Smooth muscle cell (in vitro differentiated cells): ENCODE data around the gene ARHGEF10L. TPM values are rescaled to one million over a fixed set of nuclear protein-coding genes. Genes with fewer than 3 reads are reported as not detected.

Experiments
- DNase-seq: peaks from one replicate; lab custom pipeline; 2025; ENCODE audit not compliant: unreplicated experiment; lab: John Stamatoyannopoulos, UW
- H2AFZ ChIP-seq: fragments of 200-600 bp; sonication (generic); 2 replicates; pipeline ENCODE4 v1.6.0; 2016; ENCODE audit warnings: antibody characterized with exemption, low read depth, mild to moderate bottlenecking
- H3F3A ChIP-seq: fragments of 200-600 bp; sonication (generic); 2 replicates; pipeline ENCODE4 v1.6.0; 2017; ENCODE audit warnings: antibody characterized with exemption, low read depth
- H3K27ac ChIP-seq: fragments of 200-600 bp; sonication (generic); 2 replicates; pipeline ENCODE4 v1.5.1; 2016; ENCODE audit warnings: low read depth, mild to moderate bottlenecking
- H3K27me3 ChIP-seq: fragments of 200-600 bp; sonication (generic); 2 replicates; pipeline ENCODE4 v1.6.1; 2016; ENCODE audit warnings: low read depth, mild to moderate bottlenecking
- H3K36me3 ChIP-seq: fragments of 200-600 bp; sonication (generic); 2 replicates; pipeline ENCODE4 v1.5.1; 2016; ENCODE audit warnings: low read depth
- H3K4me1 ChIP-seq: fragments of 200-600 bp; sonication (generic); 2 replicates; pipeline ENCODE4 v1.5.1; 2016; ENCODE audit warnings: low read depth
- H3K4me2 ChIP-seq: fragments of 200-600 bp; sonication (generic); 2 replicates; pipeline ENCODE4 v1.6.0; 2016; ENCODE audit warnings: mild to moderate bottlenecking
- H3K4me3 ChIP-seq: fragments of 200-600 bp; sonication (generic); 2 replicates; pipeline ENCODE4 v1.5.1; 2016; ENCODE audit warnings: mild to moderate bottlenecking
- H3K79me2 ChIP-seq: fragments of 200-600 bp; sonication (generic); 2 replicates; pipeline ENCODE4 v1.6.0; 2016; ENCODE audit warnings: low read depth, mild to moderate bottlenecking
- H3K9ac ChIP-seq: fragments of 200-600 bp; sonication (generic); 2 replicates; pipeline ENCODE4 v1.6.0; 2016; ENCODE audit warnings: low read depth
- H3K9me3 ChIP-seq: fragments of 200-600 bp; sonication (generic); replicated peaks from 2 replicates; pipeline ENCODE4 v1.5.1; 2016; ENCODE audit warnings: low read depth
- H4K20me1 ChIP-seq: fragments of 200-600 bp; sonication (generic); 2 replicates; pipeline ENCODE4 v1.6.0; 2016; ENCODE audit warnings: low read depth
- CTCF ChIP-seq: fragments of 200-600 bp; sonication (generic); IDR thresholded peaks from 2 replicates; pipeline ENCODE4 v1.5.1; 2017; ENCODE audit warnings: borderline replicate concordance, mild to moderate bottlenecking, antibody characterized with exemption; ENCODE audit not compliant: insufficient read depth, poor library complexity, severe bottlenecking
- WGBS: methylation state at CpG from one replicate; pipeline ENCODE4 v1.1.7; 2016; ENCODE audit warnings: low lambda C conversion rate; 5-methylcytosine and 5-hydroxymethylcytosine counted together
- polyA plus RNA-seq: library from polyadenylated mRNA; unstranded; fragments of >200 nt; fragmentation: Nextera tagmentation; extraction: Ambion mirVana; gene quantifications from 2 replicates; pipeline ENCODE4 v1.2.1, GENCODE V29; 2016
- total RNA-seq: library from RNA; depleted of rRNA; stranded (reverse); fragments of >200 nt; gene quantifications from 2 replicates; pipeline ENCODE4 v1.2.3, GENCODE V29; 2014

Gene ARHGEF10L
- total and polyA plus RNA-seq, 2 experiments from 2014 or later = 6.6 to 13.7 TPM

- no peak for TF ChIP-seq CTCF
- no peaks in the 10 kb centered on the region for H3K36me3 ChIP-seq
- peaks cover 62% of the 10 kb centered on the region for H4K20me1 ChIP-seq
- H3K9ac ChIP-seq = no peak overlapping the region
- H3K27me3 ChIP-seq = no peaks in the 10 kb centered on the region
- H3K79me2 ChIP-seq = no peaks in the 10 kb centered on the region
- no peak overlapping the region for H3K4me3 ChIP-seq
- 95% methylated on average over 20 of the region's 20 CpGs for WGBS
- H2AFZ ChIP-seq = no peak overlapping the region
- H3K27ac ChIP-seq = no peak overlapping the region
- no peaks in the 10 kb centered on the region for H3K9me3 ChIP-seq
- H3K4me2 ChIP-seq = no peak overlapping the region
- H3F3A ChIP-seq = no peaks in the 10 kb centered on the region
- peaks cover 10% of the 10 kb centered on the region for H3K4me1 ChIP-seq
- no peak for DNase-seq
These were observed 129.2 kb downstream of the ARHGEF10L start for GRCh38 chr1:17668624-17669175.

GRCh38 chr1:17669305-17669704 is 129.8 kb downstream of the ARHGEF10L start:
- no peak overlapping the region for H3K4me3 ChIP-seq
- no peaks in the 10 kb centered on the region for H3F3A ChIP-seq
- no peaks in the 10 kb centered on the region for H3K27me3 ChIP-seq
- peaks cover 10% of the 10 kb centered on the region for H3K4me1 ChIP-seq
- no peak overlapping the region for H3K4me2 ChIP-seq
- no peak for TF ChIP-seq CTCF
- H4K20me1 ChIP-seq = peaks cover 66% of the 10 kb centered on the region
- H3K36me3 ChIP-seq = no peaks in the 10 kb centered on the region
- H3K79me2 ChIP-seq = no peaks in the 10 kb centered on the region
- no peak overlapping the region for H3K9ac ChIP-seq
- 98% methylated on average over 9 of the region's 9 CpGs for WGBS
- H3K27ac ChIP-seq = no peak overlapping the region
- H3K9me3 ChIP-seq = no peaks in the 10 kb centered on the region
- no peak for DNase-seq
- H2AFZ ChIP-seq = no peak overlapping the region

- Histone ChIP-seq H3K4me2 (no peak overlapping the region), H3K4me1 (peaks cover 10% of the 10 kb centered on the region), H4K20me1 (peaks cover 72% of the 10 kb centered on the region), H3K36me3 (no peaks in the 10 kb centered on the region), H3K9ac (no peak overlapping the region), H3K79me2 (no peaks in the 10 kb centered on the region), H2AFZ (no peak overlapping the region), H3F3A (no peaks in the 10 kb centered on the region), H3K4me3 (no peak overlapping the region), H3K27me3 (no peaks in the 10 kb centered on the region), H3K9me3 (no peaks in the 10 kb centered on the region), H3K27ac (no peak overlapping the region)
- WGBS = 95% methylated on average over 26 of the region's 26 CpGs
- no peak for DNase-seq
- no peak for TF ChIP-seq CTCF
These were observed 130.5 kb downstream of the ARHGEF10L start for GRCh38 chr1:17669866-17670451.
